IPS-NIHi11 (cell line): ENCODE results near the gene CNTNAP2.
A peak's percentile ranks its signal among the peaks of the same experiment; 100 is the strongest.

Experiments
- DNase-seq: peaks from one replicate; pipeline ENCODE4 v3.0.0; 2012; ENCODE audit warnings: mixed read lengths, low spot score

CNTNAP2 gene

DNA sequence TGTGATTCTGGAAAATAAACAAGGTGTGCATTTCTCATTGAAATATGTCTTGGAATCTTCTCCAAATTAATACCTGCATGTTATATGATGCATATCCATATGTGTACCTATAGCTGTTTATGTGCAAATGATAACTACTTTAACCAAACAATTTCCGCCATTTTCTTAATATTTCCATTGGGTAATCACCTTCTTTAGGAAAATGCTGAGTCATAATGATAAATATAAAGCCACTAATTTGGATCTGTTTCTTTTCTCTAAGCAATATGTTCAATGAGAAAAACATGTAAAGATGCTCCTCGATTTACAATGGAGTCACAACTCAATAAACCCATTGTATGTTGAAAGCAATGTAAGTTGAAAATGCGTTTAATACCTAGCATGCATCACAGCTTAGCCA lies 574.4 kb downstream of the CNTNAP2 start:
- DNase-seq, result no peak

DNA sequence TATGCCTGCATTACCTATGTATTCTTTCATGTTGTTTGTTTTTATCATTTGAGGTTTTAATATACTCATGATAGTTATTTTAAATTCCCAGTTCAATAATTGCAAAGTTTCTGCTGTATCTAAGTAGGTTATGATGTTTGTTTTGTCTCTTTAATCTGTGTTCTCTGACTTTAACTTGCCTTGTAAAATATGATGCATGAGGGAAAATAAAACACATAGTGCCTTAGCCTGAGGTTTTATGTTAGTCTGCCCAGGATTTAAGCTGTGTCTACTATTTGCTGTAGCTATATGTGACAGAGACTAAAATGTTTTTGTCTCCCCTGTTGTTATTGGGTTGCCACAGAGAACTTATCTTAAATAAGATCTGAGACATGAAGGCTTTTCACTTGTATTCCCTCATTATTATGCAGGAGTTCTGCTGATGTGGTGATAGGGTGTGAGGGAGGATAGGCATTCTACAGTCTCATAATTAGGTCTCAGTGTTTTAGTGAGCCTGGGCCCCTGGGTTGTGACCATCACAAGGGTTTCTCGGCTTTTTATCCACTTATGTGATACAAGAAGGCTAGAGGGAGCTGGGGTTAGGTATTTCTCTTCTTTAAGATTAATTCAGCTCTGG lies 582.5 kb downstream of the CNTNAP2 start:
- DNase-seq, result no peak

DNA sequence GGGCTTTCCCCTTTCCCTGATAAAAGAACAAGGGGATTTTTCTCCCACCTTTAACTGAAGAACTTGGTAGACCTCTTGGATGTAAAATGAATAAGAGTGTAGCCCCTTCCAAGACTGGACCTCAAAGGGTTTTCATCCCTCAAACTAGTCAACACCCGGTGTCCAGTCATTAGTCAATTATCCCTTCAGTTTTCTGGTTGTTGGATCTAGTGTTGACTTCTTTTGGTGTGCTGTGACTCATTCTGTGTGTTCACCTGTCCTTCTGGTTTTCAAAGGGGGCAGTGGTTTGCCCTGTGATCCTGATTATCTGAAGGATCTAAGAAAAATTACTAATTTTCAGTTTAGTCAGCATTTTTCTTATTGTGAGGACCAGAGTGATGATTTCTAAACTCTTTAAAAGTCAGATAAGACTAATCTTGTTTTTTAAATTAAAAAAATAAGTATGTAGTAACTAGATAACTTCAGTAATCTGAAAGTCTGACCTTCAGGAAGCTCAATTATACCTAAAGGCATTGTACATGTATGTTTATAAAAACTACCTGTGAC lies 583.5 kb downstream of the CNTNAP2 start:
- DNase-seq, result no peak

DNA sequence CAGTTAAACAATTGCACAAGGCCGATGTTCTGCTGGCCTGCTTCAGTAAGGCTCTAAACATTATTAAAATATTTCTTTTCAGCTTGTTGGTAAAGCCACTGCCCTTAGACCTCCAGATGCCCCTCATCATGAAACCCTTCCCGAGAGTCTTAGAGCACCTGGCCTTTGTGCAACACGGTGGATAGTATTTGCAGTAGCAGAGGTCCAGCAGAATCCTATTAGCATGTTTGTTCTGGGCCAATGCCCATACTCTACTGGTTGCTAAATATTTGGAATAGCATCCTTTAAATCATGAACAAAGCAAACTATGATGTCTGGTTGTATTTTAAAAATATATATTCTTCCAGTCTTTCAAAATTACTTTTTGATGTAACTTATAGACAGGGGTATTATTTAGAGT lies 584.6 kb downstream of the CNTNAP2 start:
- no peak for DNase-seq

DNA sequence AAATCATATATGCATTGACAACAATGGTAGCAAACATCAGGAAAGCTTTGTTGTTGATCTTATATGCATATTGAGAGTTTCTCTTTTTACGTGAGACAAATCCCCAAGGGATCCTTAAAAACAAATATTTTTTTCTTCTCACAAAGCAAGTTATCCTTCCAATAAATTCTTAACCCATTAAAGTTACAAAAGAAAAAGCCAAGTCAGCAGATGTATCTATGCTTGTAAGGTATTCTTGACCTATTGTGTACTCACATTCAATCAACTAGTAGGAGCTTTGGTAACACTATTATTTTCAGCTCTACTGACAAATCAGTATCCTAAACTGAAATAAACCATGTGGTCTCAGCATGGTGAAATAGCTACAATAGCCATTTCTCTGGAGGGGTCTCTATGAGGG lies 586.3 kb downstream of the CNTNAP2 start:
- DNase-seq, result no peak

DNA sequence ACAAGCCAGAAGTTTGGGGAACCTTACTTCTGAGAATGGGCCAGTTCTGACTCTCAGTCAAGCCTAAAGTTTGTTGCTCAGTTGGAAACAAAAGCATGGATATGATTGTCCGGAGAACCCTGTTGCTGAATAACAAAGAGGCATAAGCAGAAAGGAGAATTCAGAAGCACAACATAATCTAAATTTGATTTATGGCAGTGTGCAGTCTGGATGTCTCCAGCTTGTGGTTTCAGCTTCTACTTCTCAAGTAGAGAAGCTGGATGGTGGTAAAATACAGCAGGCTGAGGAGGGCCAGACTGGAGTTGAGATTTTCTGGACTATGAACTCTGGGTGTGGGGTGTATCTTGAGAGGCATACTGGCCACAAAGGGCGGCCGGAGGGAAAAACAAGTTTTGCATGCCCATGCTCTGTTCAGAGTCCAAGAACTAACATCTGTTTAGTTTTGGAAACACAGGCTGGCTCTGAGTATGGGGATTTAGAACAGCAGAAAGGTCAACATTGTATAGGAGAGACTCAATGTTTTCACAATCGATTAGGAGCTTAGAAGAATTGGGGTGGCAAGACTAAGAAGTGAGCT lies 592.9 kb downstream of the CNTNAP2 start:
- DNase-seq, result no peak

DNA sequence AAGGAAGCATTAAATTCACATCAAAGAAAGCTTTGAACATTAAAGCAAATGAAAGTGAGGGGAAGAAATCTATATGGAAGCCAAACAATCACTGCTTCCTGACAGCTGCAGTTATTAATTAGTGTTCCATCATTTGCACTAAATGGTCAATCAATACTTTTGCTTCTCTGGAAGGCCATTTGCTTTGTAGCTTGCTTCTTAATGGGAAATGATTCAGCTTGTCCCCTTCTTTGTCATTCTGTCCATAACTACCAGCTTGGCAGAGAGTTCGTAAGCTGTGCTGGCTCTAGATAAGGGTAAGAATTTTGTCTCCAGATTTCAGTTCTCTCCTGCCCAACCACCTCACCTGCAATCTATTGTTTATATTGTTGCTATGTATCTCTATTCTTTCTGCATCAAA lies 596.6 kb downstream of the CNTNAP2 start:
- DNase-seq, result no peak

DNA sequence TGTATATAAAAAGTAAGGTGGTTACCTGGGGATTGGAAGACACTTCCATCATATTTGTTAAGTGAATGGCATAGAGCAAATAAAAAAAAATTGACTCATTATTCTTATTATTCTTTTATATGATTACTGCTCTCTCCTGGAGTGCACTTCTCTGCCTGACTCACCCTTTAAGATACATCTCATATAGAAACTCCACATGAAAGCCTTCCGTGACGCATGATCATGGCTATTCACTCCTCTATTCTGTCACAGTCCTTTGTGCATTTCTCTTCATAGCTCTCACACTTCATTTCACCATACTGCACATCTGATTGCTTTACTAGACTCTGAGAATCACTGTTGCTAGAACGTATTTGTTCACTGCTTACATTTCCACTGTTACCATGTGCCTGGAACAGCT lies 597.3 kb downstream of the CNTNAP2 start:
- DNase-seq, result no peak

DNA sequence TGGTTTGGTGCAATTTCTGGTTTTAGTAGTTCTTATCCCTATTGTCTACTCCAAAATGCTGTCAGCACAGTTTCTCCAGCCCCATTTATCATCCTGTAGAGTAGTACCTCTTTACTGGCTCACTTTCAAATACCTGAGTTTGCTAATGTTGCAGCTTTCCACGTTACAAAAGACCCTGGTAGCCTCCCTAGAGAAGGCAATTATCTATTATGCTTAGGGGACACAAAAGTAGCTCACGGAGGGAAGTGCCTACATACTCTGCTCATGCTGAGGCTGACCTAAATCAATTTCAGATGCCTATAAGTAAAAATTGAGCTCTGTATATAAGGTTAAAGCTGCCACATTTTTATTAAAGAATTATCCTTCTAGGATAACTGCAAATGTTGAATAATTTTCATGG lies 603.6 kb downstream of the CNTNAP2 start:
- no peak for DNase-seq

DNA sequence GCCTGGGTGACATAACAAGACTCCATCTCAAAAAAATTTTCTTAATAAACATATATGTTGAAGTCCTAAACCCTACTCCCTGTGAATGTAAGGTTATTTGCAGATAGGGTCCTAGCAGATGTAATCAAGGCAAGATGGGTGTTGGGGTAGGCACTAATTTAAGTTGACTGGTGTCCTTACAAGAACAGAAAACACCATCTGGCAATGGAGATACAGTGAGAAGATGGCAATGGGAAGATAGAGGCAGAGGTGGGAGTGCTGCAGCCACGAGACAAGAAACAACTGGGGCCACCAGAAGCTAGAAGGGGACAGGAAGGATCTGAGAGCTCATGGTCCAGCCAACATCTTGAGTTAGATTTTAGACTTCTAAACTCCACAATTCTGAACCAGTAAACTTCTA lies 606.4 kb downstream of the CNTNAP2 start:
- DNase-seq, result no peak

DNA sequence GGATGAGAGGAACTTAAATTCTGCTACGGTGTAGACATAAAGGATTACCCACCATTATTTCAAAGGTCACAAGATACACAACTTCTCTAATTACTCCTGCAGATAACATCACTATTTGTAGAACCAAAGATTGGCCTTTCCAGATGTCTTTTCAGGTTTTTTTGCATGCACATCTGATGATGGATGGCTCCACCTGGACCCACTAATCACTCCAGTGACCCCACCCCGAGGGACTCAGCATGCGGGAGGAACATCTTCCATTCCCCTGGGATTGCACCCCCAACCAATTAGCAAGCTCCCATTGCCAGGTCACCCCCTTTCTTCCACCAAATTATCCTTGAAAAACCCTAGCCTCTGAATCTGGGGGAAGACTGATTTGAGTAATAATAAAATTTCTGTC lies 608.9 kb downstream of the CNTNAP2 start:
- DNase-seq, result no peak

DNA sequence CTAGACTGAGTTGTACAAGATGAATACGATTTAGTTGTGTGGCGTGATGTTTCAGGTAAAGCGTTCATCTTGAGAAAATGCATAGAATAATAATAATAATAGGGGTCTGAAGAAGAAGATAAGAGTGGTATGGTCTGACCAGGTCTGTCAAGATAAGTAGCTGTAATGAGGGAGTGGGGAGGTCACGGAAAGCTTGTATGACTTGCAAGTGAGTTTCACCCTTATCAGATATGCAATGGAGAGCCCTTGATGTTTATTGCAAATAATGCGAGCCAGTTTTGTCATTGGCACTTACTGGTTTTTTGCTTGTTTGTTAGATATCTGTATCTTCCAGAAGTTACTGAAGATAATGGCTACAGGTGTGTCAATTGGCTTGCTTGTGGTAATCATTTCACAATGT lies 611.5 kb downstream of the CNTNAP2 start:
- no peak for DNase-seq

DNA sequence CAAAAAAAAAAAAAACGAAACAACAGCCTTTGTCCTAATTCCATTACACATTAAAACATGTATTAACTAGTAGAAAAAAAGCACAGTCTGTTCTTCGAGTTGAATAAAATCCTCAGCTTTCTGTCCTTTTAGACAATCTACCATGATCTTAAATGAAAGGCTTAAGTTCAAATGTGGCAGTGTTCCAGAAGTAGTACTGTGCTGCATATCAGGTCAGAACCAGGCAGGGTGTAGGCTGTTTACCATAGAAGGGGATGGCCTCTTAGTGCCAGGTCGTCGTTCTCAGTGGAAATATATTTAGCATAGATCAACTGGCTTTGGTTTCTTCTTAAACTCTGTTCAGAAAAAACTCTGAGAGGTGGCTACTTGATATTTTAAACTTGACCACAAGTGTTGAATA lies 612.0 kb downstream of the CNTNAP2 start:
- no peak for DNase-seq

DNA sequence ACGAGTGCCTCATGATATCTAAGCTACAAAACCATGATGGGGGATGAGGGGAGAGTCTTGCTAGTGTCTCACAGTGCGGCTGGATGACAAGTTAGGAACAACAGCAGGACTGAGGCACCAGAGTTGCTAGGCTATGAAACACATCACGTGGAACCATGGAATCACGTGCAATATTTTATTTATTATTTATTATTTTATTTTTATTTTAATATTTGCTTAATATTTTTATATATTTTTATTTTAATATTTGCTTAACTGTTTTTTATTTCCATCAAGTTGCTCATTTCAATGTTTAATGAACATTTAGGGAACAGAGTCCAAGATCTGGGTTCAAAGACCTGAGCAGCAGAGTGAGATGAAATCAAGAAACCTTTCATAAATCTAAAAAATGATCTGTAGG lies 614.6 kb downstream of the CNTNAP2 start:
- DNase-seq, result no peak

DNA sequence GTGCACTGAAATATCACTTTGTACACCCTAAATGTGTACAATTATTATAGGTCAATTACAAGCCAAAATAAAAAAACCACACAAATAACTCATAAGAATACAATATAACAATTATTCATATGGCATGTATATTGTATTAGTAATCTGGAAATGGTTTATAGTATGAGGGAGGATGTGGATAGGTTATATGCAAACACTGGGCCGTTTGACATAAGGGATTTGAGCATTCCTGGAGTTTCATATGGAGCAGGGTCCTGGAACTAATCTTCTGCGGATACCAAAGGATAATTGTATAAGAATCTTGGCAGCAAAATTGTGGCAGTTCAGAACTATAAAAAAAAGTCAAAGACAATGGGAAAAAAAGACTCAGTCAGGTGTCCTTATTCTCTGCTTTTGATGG lies 619.4 kb downstream of the CNTNAP2 start:
- no peak for DNase-seq

DNA sequence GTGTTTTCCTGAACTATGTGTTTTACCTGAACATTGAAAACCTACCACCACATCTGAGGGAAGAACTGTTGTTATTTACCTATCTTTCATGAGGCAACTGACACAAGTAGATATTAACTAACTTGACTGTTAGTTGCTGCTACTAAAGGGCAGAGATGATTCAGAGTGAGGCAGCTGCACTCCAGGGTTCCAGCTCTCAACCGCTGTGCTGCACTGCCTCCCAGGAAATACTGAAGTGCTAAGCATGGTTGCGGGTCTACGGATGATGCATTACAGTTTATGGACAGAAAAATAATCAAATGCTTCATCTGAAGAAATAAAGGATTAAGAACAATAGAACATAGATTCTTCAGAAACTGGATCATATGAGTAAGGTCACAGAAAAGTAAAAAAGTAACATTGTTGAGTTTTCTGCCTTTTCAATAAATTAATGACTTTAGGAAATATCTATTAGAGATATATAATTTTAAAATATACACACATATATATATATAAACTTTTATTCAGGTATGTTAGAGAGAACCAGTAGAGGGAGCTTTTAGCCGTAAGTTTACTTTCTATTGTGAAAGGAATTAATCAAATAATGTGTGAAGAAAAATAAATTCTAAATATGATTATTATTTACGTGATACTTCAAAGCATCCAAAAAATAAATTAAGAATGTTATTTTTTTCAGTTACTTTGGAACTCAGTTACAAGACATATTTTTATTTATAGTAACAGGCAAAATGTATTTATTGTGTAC lies 620.0 kb downstream of the CNTNAP2 start:
- no peak for DNase-seq

DNA sequence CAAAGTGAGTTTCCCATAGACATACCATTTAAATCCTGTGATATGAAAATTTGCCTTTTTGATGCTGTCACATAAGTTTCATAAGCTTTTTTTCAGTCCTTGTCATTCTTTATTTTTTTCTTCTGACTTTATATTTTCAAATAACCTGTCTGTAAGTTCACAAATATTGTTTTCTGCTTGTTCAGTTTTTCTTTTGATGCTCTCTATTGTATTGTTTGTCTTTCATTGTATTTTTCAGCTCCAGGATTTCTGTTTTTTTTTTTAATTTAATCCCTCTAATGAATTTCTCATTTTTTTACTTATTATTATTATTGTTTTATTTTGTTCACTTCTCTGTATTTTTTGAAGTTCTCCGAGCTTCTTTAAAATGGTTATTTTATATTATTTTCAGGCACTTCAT lies 623.4 kb downstream of the CNTNAP2 start:
- DNase-seq, result no peak

DNA sequence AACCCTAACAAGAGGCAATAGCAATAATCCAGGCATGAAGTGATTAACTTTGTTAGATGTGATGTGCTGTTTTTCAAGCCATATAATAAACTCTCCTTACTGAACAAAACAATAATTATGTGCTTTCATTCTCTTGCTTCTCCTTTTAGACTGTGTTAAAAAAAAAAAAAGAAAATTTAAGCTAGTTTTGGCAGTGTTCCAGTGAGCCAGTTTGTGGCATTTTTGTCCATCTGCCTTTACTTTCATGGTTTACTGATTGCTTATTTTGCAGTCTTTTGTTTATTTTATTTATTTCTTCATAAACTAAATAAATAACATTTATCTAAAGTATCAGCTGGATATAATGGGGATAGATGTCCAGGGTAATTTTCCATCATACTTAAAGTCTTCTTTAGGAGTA lies 625.3 kb downstream of the CNTNAP2 start:
- DNase-seq, result no peak

DNA sequence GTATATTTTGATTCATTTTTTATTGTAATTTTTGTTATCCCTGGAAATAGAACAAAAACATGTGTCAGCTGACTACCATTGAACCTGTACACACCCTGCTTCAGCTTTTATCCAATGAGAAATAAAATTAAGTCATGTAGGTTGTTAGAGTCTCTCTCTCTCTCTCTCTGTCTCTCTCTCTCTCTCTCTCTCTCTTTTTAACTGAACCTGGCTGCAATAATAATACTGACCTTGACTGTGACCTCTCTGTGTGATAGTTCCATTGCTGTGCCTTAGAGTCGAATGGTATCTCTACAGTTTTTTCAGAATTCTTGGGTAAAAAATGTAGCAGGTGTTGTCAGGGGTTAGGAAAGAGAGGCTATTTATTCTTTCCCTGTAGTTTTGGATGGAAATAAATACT lies 637.8 kb downstream of the CNTNAP2 start:
- no peak for DNase-seq

DNA sequence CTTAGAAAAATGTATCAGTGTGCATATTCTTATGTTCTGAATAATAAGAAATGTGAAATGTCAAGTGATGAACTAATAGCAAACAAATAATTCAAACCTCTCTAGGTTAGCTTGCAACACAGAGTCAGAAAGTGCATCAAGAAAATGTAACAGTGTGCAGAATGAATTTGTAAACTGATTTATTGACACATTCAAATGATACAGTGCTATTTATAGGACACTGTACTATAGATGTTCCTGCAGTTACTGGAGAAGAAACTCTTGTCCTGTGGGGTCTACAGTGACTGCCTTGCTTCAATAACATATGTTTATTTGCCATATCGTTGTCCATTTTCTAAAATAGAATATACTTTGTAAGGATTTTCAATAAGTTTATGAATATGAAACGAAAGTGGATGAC lies 639.0 kb downstream of the CNTNAP2 start:
- DNase-seq, result no peak

DNA sequence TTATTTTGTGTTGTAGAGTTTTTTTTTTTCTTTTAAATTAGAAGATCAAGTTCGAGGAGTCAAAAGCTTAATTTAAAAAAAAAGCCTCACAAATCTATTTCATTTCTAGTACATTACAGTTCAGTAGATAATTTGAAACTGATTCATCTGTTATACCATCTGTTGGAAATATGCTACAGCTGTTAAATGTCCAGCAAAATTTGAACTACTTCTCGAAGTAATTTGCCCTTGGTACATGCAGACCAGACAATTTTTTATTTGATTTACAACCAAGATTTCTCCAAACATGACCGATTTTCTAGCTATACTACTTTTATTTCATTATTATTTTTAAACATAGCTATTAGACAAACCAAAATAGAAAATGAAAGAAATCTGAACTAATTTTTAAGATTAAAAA lies 647.9 kb downstream of the CNTNAP2 start:
- DNase-seq, result no peak

DNA sequence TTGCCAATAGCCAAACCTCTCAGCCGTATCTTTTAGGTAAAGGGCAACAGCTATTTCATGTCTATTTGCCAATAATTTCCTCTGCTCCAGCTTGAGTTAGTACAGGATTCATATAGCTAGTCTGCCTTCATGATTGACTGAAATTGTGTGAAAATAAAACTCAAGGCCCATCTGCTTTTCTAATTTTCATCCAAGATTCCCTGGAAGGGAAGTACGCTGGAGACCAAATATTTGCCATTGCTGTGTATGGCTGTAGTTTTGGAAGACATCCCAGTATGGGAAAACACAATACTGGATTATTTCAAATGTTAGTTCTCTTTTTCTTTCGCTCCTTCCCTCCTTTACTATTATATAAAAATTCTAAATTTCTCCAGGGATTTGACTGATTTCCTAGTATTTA lies 652.4 kb downstream of the CNTNAP2 start:
- no peak for DNase-seq

DNA sequence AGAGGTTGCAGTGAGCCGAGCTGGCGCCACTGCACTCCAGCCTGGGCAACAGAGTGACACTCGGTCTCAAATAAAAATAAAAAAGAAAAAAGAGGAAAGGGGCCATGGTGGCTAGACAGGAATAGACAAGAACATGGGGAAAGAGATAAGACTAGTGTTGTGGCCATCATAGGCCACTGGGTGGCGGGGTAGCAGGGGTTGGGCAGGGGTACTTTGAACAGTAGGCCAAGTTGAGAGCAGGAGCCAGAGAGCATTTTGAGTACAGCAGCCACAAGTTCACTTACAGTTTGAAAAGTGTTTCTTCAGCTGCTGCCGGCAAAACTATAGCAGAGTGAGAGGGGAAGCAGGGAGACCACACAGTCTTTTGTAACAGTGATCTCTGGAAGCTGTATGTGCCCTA lies 656.0 kb downstream of the CNTNAP2 start:
- DNase-seq, result peak; percentile 62

DNA sequence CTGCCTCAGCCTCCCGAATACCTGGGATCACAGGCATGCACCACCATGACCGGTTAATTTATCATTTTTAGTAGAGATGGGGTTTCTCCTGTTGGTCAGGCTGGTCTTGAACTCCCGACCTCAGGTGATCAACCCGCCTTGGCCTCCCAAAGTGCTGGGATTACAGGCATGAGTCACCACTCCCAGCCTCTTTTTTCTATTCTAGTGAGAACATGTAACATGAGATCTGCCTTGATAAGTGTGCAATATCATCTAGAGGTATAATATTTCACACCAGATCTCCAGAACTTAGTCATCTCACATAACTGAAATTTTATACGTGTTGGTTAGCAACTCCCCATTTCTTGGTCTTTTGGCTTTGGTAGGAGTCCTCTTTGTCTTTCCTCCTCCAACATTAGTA lies 656.9 kb downstream of the CNTNAP2 start:
- DNase-seq, result no peak
